GM19324 (cell line): ENCODE data around the gene NDUFS1.
A peak's percentile ranks its signal among the peaks of the same experiment; 100 is the strongest.
"Not testable (repeated sequence)": the region's sequence is repeated elsewhere in the genome, so short reads cannot be mapped to it uniquely, and the experiment has no call there.

ENCODE experiments used
- ATAC-seq: cut with Tn5 transposase; IDR thresholded peaks from one replicate; pipeline ENCODE4 v1.9.1; 2021; ENCODE audit warnings: mild to moderate bottlenecking, moderate library complexity; ENCODE audit not compliant: unreplicated experiment, low FRiP score

Gene NDUFS1

DNA sequence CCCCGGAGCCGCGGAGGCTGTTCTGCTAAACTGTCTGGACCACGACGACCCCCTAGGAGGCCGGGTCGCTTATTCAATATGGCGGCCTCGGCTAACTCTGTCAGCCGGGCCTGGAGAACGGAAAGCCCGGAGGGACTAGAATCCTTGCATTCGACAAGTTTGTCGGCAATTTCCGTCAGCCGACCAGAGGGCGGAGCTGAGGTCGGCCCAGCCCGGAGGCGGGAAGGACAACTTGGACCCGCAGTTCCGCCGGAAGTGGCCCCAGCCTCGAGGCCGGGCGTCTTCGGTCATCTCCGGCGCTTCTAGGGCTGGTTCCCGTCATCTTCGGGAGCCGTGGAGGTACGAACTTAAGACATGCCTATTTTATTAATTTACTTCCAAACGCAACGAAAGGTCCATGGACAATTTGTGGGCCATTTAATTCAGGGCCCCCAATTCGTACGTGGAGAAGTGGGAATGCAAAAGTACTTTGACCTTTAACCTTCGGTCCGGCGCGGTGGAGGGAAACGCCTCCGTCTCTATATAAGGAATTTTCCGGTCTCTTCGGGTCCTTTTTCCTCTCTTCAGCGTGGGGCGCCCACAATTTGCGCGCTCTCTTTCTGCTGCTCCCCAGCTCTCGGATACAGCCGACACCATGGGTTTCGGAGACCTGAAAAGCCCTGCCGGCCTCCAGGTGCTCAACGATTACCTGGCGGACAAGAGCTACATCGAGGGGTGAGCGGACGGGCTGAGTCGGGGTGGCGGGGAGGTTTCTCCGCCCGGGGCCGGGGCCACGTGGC is at the start of gene NDUFS1, which contains the start of gene EEF1B2:
Gene NDUFS1, minus strand, starts transcription at position 99 of the 779 bp plus-strand sequence. CDS start 5,766 bp downstream, outside the sequence.
Gene EEF1B2, plus strand, starts transcription at position 550 of the 779 bp plus-strand sequence. Its CDS starts 85 bp downstream, at position 635.
- ATAC-seq, result peak; percentile 95

DNA sequence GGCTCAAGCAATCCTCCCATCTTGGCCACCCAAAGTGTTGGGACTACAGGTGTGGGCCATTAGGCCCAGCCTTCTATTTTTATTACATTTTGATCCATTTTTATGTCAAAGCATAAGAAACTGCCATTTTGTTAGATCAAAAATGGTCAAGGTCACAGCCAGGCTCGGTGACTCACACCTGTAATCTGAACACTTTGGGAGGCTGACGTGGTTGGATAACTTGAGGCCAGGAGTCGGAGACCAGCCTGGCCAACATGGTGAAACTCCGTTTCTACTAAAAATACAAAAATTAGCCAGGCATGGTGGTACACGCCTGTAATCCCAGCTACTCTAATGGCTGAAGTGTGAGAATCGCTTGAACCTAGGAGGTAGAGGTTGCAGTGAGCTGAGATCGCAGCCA is 49.7 kb upstream of the NDUFS1 start:
- ATAC-seq, result no peak

DNA sequence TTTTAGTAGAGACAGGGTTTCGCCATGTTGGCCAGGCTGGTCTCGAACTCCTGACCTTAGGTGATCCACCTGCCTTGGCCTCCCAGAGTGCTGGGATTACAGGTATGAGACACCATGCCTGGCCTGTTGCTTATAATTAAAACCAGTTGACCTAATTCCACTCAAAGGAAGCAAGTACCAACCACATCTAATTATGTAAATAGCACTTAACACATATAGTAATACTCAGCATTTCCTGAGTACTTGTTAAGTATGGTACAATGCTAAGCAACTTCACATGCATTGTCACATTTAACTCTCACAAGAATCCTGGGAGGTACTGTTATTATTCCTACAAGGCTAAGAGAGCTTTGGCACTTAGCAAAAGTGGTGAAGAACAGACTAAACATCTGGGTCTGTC is 48.1 kb upstream of the NDUFS1 start:
- not testable (repeated sequence) for ATAC-seq

- no peak for ATAC-seq
Observed at GRCh38 chr2:206204710-206205109, 45.5 kb upstream of the NDUFS1 start.

DNA sequence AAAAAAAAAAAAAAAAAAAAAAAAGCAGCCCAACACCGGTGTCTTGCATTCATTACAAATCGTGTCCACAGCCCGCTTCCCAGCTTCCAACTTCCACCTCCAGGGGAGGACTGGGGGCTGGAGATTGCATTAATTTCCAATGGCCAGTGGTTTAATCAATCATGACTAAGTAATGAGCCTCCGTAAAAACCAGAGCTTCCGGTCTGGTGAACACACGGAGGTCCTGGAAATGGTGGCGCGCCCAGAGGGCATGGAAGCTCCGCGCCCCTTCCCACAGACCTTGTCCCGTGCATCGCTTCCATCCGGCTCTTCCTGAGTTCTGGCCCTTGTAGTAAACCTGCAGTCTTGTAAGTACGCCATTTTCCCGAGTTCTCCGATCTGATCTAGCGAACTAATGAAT is 44.1 kb upstream of the NDUFS1 start:
- ATAC-seq, result no peak

DNA sequence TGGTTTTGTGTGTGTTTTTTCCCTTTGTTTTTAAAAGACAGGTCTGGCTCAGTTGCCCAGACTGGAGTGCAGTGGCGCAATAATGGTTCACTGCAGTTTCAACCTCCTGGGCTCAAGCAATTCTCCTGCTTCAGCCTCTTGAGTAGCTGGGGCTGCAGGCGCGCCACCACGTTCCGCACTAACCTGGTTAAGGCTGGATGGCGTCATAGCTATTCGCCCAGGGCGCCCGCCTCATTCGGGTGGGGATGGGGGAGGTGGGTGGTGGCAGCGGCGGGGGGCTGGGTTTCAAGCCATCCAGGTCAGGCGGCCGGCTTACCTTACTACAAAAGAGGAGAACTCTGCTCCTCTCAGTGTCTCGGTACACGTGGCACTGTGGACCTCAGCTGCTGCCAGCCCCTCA is 43.2 kb upstream of the NDUFS1 start:
- no peak for ATAC-seq

DNA sequence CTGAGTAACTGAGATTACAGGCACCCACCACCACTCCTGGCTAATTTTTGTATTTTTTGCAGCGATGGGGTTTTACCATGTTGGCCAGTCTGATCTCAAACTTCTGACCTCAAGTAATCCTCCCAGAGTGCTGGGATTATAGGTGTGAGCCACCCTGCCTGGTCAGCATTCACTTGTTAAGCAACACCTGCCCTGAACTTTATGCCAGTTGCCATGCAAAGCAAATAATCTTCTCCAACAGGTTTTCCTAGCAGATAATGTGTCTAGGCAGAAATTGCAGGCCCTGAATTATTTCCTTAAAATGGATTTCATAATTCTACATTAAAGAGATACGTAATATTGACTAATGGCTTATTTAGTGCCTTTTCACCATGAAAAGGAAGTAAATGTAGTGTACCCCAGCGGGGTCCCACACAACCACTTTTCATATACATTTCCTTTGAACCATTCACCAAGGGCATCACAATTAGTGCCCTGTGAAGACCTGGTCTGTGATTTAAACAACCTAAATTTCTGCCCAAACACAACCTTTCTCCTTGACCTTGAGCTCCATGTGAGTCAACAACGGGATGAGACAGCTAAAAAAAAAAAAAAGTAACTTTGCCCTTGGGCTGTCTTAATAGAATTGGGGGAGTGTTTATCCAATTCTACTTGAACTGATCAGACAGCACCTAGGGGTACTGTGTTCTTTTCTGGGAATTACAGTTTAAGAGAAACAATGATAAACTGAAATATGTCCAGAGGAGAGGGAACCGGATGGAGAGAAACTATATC is 42.0 kb upstream of the NDUFS1 start:
- ATAC-seq, result no peak

DNA sequence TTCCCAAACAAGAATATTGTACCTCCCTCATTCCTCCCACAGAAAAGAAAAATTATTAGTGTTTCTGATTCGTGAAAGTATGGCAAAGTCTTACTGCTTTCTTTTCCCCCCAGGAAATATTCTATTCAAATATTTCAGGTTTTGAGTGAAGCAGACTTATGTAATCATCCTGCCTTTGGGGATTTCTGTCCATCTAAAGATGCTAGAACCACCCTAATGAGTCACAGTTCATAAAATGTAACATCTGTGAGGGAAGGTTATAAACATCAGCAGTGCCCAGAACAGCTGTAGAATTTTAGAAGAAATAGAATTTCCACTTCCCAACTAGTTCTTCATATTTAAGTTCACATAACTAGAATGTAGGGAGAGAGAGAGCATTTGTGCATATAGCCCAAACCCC is 39.4 kb upstream of the NDUFS1 start:
- ATAC-seq, result no peak

- ATAC-seq, result no peak
Observed at GRCh38 chr2:206193671-206194357, 34.6 kb upstream of the NDUFS1 start.

DNA sequence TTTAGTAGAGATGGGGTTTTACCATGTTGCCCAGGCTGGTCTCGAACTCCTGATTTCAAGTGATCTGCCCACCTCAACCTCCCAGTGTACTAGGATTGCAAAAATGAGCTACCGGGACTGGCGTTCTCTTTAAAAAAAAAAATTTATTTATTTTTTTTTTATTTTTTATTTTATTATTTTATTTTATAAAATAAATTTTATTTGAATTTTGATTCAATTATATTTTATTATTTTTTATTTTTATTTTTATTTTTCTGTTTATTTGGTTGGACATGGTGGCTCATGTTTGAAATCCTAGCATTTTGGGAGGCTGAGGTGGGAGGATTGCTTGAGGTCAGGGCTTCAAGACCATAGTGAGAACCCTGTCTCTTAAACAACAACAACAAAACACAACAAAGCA is 32.9 kb upstream of the NDUFS1 start:
- ATAC-seq, result no peak

- ATAC-seq, result no peak
Observed at GRCh38 chr2:206190689-206191088, 31.4 kb upstream of the NDUFS1 start.

- no peak for ATAC-seq
Observed at GRCh38 chr2:206190111-206190510, 30.9 kb upstream of the NDUFS1 start.

- ATAC-seq, result no peak
Observed at GRCh38 chr2:206189691-206190090, 30.4 kb upstream of the NDUFS1 start.

DNA sequence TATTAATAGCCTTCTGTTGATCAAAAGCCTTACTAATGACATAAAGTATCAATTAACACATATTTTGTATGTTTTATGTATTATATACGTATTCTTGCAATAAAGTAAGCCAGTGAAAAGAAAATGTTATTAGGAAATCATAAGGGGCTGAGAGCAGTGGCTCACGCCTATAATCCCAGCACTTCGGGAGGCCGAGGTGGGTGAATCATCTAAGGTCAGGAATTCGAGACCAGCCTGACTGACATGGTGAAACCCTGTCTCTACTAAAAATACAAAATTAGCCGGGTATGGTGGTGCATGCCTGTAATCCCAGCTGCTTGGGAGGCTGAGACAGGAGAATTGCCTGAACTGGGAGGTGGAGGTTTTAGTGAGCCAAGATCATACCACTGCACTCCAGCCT is 22.3 kb upstream of the NDUFS1 start:
- ATAC-seq, result not testable (repeated sequence)

DNA sequence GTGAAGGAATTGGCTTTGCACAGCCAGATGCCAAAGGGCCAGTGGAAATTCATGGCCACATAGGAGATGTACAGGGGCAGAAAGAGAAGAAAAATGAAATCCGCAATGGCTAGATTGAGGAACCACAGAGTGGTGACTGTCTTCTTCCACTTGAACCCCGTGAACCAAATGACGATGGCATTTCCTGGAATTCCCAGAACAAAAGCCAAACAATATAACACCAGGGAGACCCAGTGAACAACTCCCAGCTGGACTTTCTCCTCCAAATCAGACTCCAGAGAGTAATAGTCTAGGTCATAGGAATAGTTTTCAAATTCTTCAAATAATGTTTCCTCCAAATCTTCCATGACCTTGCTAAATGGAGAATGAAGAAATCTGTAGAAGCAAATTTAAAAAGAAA is 17.7 kb upstream of the NDUFS1 start:
- ATAC-seq, result no peak

- ATAC-seq, result no peak
Observed at GRCh38 chr2:206176121-206176520, 16.9 kb upstream of the NDUFS1 start.

- no peak for ATAC-seq
Observed at GRCh38 chr2:206173147-206173546, 13.9 kb upstream of the NDUFS1 start.

DNA sequence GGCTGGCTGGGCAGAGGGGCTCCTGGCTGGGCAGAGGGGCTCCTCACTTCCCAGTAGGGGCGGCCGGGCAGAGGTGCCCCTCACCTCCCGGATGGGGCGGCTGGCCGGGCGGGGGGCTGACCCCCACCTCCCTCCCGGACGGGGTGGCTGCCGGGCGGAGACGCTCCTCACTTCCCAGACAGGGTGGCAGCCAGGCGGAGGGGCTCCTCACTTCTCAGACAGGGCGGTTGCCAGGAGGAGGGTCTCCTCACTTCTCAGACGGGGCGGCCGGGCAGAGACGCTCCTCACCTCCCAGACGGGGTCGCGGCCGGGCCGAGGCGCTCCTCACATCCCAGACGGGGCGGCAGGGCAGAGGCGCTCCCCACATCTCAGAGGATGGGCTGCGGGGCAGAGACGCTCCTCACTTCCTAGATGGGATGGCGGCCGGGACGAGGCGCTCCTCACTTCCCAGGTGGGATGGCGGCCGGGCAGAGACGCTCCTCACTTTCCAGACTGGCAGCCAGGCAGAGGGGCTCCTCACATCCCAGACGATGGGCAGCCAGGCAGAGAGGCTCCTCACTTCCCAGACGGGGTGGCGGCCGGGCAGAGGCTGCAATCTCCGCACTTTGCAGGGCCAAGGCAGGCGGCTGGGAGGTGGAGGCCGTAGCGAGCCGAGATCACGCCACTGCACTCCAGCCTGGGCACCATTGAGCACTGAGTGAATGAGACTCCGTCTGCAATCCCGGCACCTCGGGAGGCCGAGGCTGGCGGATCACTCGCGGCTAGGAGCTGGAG is 12.6 kb upstream of the NDUFS1 start:
- ATAC-seq, result not testable (repeated sequence)

DNA sequence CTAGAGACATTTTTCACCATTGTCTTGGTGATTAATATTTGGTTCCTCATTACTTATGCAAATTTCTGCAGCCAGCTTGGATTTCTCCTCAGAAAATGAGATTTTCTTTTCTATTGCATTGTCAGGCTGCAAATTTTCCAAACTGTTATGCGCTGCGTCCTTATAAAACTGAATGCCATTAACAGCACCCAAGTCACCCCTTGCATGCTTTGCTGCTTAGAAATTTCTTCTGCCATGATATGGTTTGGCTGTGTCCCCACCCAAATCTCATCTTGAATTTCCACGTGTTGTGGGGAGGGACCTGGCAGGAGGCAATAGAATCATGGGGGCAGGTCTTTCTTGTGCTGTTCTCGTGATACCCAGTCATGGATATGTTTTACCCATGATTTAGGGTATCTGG is 9.0 kb upstream of the NDUFS1 start:
- not testable (repeated sequence) for ATAC-seq

GRCh38 chr2:206164261-206164862 is 5.1 kb upstream of the NDUFS1 start:
- no peak for ATAC-seq
